Spleen (tissue), 11 donors: ENCODE measurements around the gene GUCY1A2. TPM values are rescaled to one million over a fixed set of nuclear protein-coding genes. Genes with fewer than 3 reads are reported as not detected.

Experiments used
- DNase-seq: peaks from one replicate; pipeline ENCODE4 v3.0.0-alpha.2; 2020
- H3K27ac ChIP-seq, 8 donors: fragments of 200-600 bp; sonication (generic) in 7 of 8; 1 replicate in 4 of 8; 2 replicates in 4 of 8; pipeline versions ENCODE4 v1.5.0 to v1.8.0; 2016 to 2021; ENCODE audit warnings: inconsistent platforms in 4 of 8, mild to moderate bottlenecking in 4 of 8, moderate library complexity in 1 of 8
- H3K27me3 ChIP-seq, 7 donors: fragments of 200-600 bp; sonication (generic) in 6 of 7; replicated peaks in 1 of 7; 1 replicate in 4 of 7; 2 replicates in 3 of 7; pipeline versions ENCODE4 v1.5.0 to v1.8.0; 2016 to 2021; ENCODE audit warnings: inconsistent platforms in 3 of 7, mild to moderate bottlenecking in 1 of 7
- H3K36me3 ChIP-seq, 6 donors: fragments of 200-600 bp; sonication (generic) in 5 of 6; 1 replicate in 4 of 6; 2 replicates in 2 of 6; pipeline versions ENCODE4 v1.5.0 to v1.8.0; 2016 to 2021; ENCODE audit warnings: inconsistent platforms in 2 of 6
- H3K4me1 ChIP-seq, 6 donors: fragments of 200-600 bp; sonication (generic) in 5 of 6; 1 replicate in 3 of 6; 2 replicates in 3 of 6; pipeline versions ENCODE4 v1.5.0 to v1.8.0; 2016 to 2021; ENCODE audit warnings: inconsistent platforms in 3 of 6
- H3K4me3 ChIP-seq, 8 donors: fragments of 200-600 bp; sonication (generic) in 7 of 8; 1 replicate in 4 of 8; 2 replicates in 4 of 8; pipeline versions ENCODE4 v1.5.0 to v1.8.0; 2016 to 2021; ENCODE audit warnings: inconsistent platforms in 4 of 8, mild to moderate bottlenecking in 4 of 8, moderate library complexity in 2 of 8
- H3K9me3 ChIP-seq, 8 donors: fragments of 200-600 bp; sonication (generic) in 7 of 8; 1 replicate in 4 of 8; 2 replicates in 4 of 8; pipeline versions ENCODE4 v1.5.0 to v1.8.0; 2016 to 2021; ENCODE audit warnings: inconsistent platforms in 4 of 8
- CTCF ChIP-seq, 11 experiments: fragments of 200-600 bp in 7 of 11; fragments of 450-650 bp in 4 of 11; sonication (generic) in 4 of 11; IDR thresholded peaks in 8 of 11; conservative IDR thresholded peaks in 3 of 11; 1 replicate in 7 of 11; 2 replicates in 4 of 11; pipeline versions ENCODE4 v1.4.0 to v1.8.0; 2016 to 2021; ENCODE audit warnings: antibody characterized with exemption in 11 of 11, inconsistent platforms in 4 of 11, mild to moderate bottlenecking in 1 of 11
- POLR2A ChIP-seq, 3 donors: fragments of 450-650 bp; IDR thresholded peaks; one replicate each; pipeline ENCODE4 v1.5.1; 2017; ENCODE audit warnings: antibody characterized with exemption in 3 of 3, mild to moderate bottlenecking in 1 of 3
- POLR2AphosphoS5 ChIP-seq, 3 donors: sonication (generic); formaldehyde crosslinking; IDR thresholded peaks; one replicate each; pipeline ENCODE4 v1.5.1; 2017; ENCODE audit warnings: antibody characterized with exemption in 3 of 3
- WGBS, 5 donors: extraction: QIAGEN DNeasy Blood & Tissue Kit in 3 of 5; methylation state at CpG; one replicate each; pipeline versions ENCODE4 v1.1.5 to v1.1.7; 2013 to 2018; 5-methylcytosine and 5-hydroxymethylcytosine counted together
- intact Hi-C: fragments of 100-400 bp; cut with DNase I; formaldehyde crosslinking; loops from one replicate; pipeline ENCODE4 v1.15.0; 2023; ENCODE audit warnings: low total_unique reads
- polyA plus RNA-seq, 3 donors: library from polyadenylated mRNA; stranded (reverse); fragments of 200-250 nt; gene quantifications; one replicate each; pipeline ENCODE4 v1.2.1, GENCODE V29; 2013
- total RNA-seq, 7 donors: library from RNA; depleted of rRNA in 3 of 7; stranded (reverse); fragments of >200 nt in 3 of 7; fragmentation: NEBNext Ultra II Directional in 4 of 7; extraction: Animal tissue kit (Norgen Biotek cat#: 25700) in 4 of 7; gene quantifications; one replicate each; pipeline versions ENCODE4 v1.1.0 to v1.2.1, GENCODE V29; 2016 to 2021
- donor health status: healthy with polysubstance abuse.
- donor health status: DM: no; HTN: no; CAD: no; lungs with moderate emphysema.
- donor health status: DM: no; HTN: no; CAD: no.
- donor health status: Bipolar disorder and iron deficiency.
- donor health status: healthy.
- donor health status: DM: no; HTN: no; CAD: no.
- donor health status: DM: yes; HTN: yes; CAD: no.

The GUCY1A2 gene
- total and polyA plus RNA-seq, 10 donors, result 0.32 to 64.0 (median 17.6) TPM

DNA sequence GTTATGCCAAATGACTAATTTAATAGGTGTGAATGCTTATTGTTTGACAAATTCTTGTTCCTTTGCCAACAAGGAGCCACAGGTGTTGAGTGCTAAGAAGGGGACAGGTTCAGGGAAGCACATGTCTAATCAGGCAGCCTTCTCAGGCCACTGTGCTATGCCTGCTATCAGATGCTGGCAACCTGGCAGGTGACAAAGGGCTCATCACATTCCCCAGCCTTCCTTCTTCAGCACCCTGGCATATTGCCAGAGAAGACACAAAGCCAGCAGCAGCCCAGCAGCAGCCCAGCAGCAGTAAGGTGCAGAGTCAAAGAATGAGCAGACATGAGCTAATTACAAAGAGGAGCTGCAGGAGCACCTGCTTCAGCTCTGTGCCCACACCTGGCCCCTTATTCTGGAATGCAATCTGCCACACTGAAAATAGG is 68.2 kb downstream of the GUCY1A2 start:
- TF ChIP-seq CTCF (IDR thresholded peaks at IDR 0.05 in 8 of 11, conservative IDR thresholded peaks at IDR 0.05 in 3 of 11) (no peak), POLR2AphosphoS5 (IDR thresholded peaks at IDR 0.05) (no peak), POLR2A (IDR thresholded peaks at IDR 0.05) (no peak)
- Histone ChIP-seq H3K4me3 (no peak overlapping the region), H3K4me1 (no peaks in the 10 kb centered on the region), H3K27me3 (no peaks in the 10 kb centered on the region), H3K27ac (no peak overlapping the region), H3K9me3 (no peaks in the 10 kb centered on the region), H3K36me3 (no peaks in the 10 kb centered on the region)
- DNase-seq, result no peak
- intact Hi-C loops, result no loop called here

GRCh38 chr11:106943089-106943488 is 75.2 kb downstream of the GUCY1A2 start:
- H3K4me1 ChIP-seq, result no peaks in the 10 kb centered on the region
- no peak overlapping the region for H3K4me3 ChIP-seq
- intact Hi-C loops, result no loop called here
- no peaks in the 10 kb centered on the region for H3K9me3 ChIP-seq
- H3K27me3 ChIP-seq, result no peaks in the 10 kb centered on the region
- WGBS, 5 donors, result 92 to 98% (median 95%) methylated on average over 3 of the region's 3 CpGs
- H3K36me3 ChIP-seq, result no peaks in the 10 kb centered on the region
- no peak overlapping the region for H3K27ac ChIP-seq
- DNase-seq, result no peak
- no peak for TF ChIP-seq CTCF (IDR thresholded peaks at IDR 0.05 in 8 of 11, conservative IDR thresholded peaks at IDR 0.05 in 3 of 11)
- TF ChIP-seq POLR2AphosphoS5 (IDR thresholded peaks at IDR 0.05), result no peak
- no peak for TF ChIP-seq POLR2A (IDR thresholded peaks at IDR 0.05)

- Histone ChIP-seq H3K27me3 (no peaks in the 10 kb centered on the region), H3K36me3 (no peaks in the 10 kb centered on the region), H3K27ac (no peak overlapping the region), H3K4me3 (no peak overlapping the region), H3K4me1 (no peaks in the 10 kb centered on the region), H3K9me3 (no peaks in the 10 kb centered on the region)
- intact Hi-C loops, result no loop called here
- 81 to 86% (median 83%) methylated on average over 2 of the region's 2 CpGs for WGBS, 5 donors
- TF ChIP-seq POLR2A (IDR thresholded peaks at IDR 0.05), result no peak
- no peak for TF ChIP-seq POLR2AphosphoS5 (IDR thresholded peaks at IDR 0.05)
- no peak for TF ChIP-seq CTCF (IDR thresholded peaks at IDR 0.05 in 8 of 11, conservative IDR thresholded peaks at IDR 0.05 in 3 of 11)
- no peak for DNase-seq
Measured at GRCh38 chr11:106939157-106939556, 79.1 kb downstream of the GUCY1A2 start.

- no peak for TF ChIP-seq CTCF (IDR thresholded peaks at IDR 0.05 in 8 of 11, conservative IDR thresholded peaks at IDR 0.05 in 3 of 11)
- TF ChIP-seq POLR2A (IDR thresholded peaks at IDR 0.05), result no peak
- TF ChIP-seq POLR2AphosphoS5 (IDR thresholded peaks at IDR 0.05), result no peak
- intact Hi-C loops, result no loop called here
- no peak for DNase-seq
- WGBS, 5 donors, result 82 to 91% (median 89%) methylated on average over 1 of the region's 1 CpG
- Histone ChIP-seq H3K4me3 (no peak overlapping the region), H3K27ac (no peak overlapping the region), H3K36me3 (no peaks in the 10 kb centered on the region), H3K9me3 (no peaks in the 10 kb centered on the region), H3K27me3 (no peaks in the 10 kb centered on the region), H3K4me1 (no peaks in the 10 kb centered on the region)
Measured at GRCh38 chr11:106937111-106937510, 81.2 kb downstream of the GUCY1A2 start.
